Mesendoderm (in vitro differentiated cells): ENCODE measurements around the gene OSBPL5.

Experiments used
- DNase-seq: peaks from one replicate; pipeline ENCODE4 v3.0.0; 2013
- H2AK5ac ChIP-seq: 2 replicates; pipeline ENCODE4 v1.6.1; 2013; ENCODE audit warnings: low read length, inconsistent platforms
- H2BK120ac ChIP-seq: 2 replicates; pipeline ENCODE4 v1.6.1; 2013; ENCODE audit warnings: low read depth, mild to moderate bottlenecking, low read length, moderate library complexity, mixed read lengths
- H2BK15ac ChIP-seq: replicated peaks from 2 replicates; pipeline ENCODE4 v1.6.1; 2013; ENCODE audit warnings: low read depth, mild to moderate bottlenecking, moderate library complexity
- H2BK5ac ChIP-seq: 2 replicates; pipeline ENCODE4 v1.6.1; 2013; ENCODE audit warnings: low read length, inconsistent platforms
- H3K18ac ChIP-seq: 2 replicates; pipeline ENCODE4 v1.6.1; 2013; ENCODE audit warnings: mild to moderate bottlenecking, low read length, mixed read lengths
- H3K23ac ChIP-seq: one replicate; pipeline ENCODE4 v1.6.1; 2013; ENCODE audit warnings: low read length
- H3K27ac ChIP-seq: 2 replicates; pipeline ENCODE4 v1.5.1; 2013; ENCODE audit warnings: low read depth, mild to moderate bottlenecking, inconsistent platforms, low read length, moderate library complexity
- H3K27me3 ChIP-seq: 2 replicates; pipeline ENCODE4 v1.6.1; 2013; ENCODE audit warnings: low read length, control low read depth, mild to moderate bottlenecking, inconsistent platforms; ENCODE audit not compliant: insufficient read depth, poor library complexity
- H3K36me3 ChIP-seq: 2 replicates; pipeline ENCODE4 v1.6.1; 2013; ENCODE audit warnings: low read length, inconsistent platforms; ENCODE audit not compliant: control insufficient read depth, insufficient read depth
- H3K4ac ChIP-seq: one replicate; pipeline ENCODE4 v1.6.1; 2013; ENCODE audit warnings: low read depth, mild to moderate bottlenecking, low read length, moderate library complexity
- H3K4me1 ChIP-seq: 2 replicates; pipeline ENCODE4 v1.6.1; 2013; ENCODE audit warnings: low read depth, low read length, inconsistent platforms; ENCODE audit not compliant: control insufficient read depth
- H3K4me2 ChIP-seq: 2 replicates; pipeline ENCODE4 v1.6.1; 2013; ENCODE audit warnings: low read length
- H3K4me3 ChIP-seq: 2 replicates; pipeline ENCODE4 v1.5.1; 2013; ENCODE audit warnings: mild to moderate bottlenecking, low read length
- H3K56ac ChIP-seq: one replicate; pipeline ENCODE4 v1.6.1; 2013; ENCODE audit warnings: low read length
- H3K79me1 ChIP-seq: 2 replicates; pipeline ENCODE4 v1.6.1; 2013; ENCODE audit warnings: low read length, inconsistent platforms
- H3K79me2 ChIP-seq: 2 replicates; pipeline ENCODE4 v1.6.1; 2013; ENCODE audit warnings: mild to moderate bottlenecking, low read length; ENCODE audit not compliant: control insufficient read depth, insufficient read depth
- H3K9ac ChIP-seq: 2 replicates; pipeline ENCODE4 v1.6.1; 2013; ENCODE audit warnings: low read length, inconsistent platforms
- H4K5ac ChIP-seq: one replicate; pipeline ENCODE4 v1.6.1; 2013; ENCODE audit warnings: low read length
- H4K8ac ChIP-seq: one replicate; pipeline ENCODE4 v1.6.1; 2013; ENCODE audit warnings: low read depth, mild to moderate bottlenecking, control low read depth, low read length, moderate library complexity
- WGBS: extraction: QIAGEN DNeasy Blood & Tissue Kit; methylation state at CpG from one replicate; pipeline ENCODE4 v1.1.7; 2013; ENCODE audit warnings: low lambda C conversion rate, missing lambda C conversion rate; ENCODE audit not compliant: insufficient coverage; ENCODE audit errors: extremely low coverage; 5-methylcytosine and 5-hydroxymethylcytosine counted together

The OSBPL5 gene

DNA sequence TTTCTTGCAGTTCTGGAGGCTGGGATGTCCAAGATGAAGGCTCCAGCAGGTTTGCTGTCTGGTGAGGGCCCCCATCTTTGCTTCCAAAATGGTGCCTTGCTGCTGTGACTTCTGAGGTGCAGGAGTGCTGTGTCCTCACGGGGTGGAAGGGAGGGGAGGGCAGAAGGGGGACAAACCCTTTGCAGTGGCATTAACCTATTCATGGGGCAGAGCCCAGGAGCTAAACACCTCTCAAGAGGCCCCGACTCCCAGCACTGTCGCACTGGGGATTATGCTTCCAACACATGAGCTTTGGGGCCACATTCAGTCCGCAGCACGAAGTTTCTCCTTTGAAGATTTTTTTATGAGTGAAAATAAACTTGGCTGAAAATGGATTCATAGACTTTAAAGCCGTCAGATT lies 25.5 kb upstream of the OSBPL5 start:
- H3K4ac ChIP-seq, result no peak overlapping the region
- H3K36me3 ChIP-seq, result no peaks in the 10 kb centered on the region
- no peak overlapping the region for H3K4me3 ChIP-seq
- H3K79me2 ChIP-seq, result no peaks in the 10 kb centered on the region
- H3K18ac ChIP-seq, result no peak overlapping the region
- H3K4me2 ChIP-seq, result no peak overlapping the region
- H2AK5ac ChIP-seq, result no peak overlapping the region
- no peak overlapping the region for H2BK15ac ChIP-seq
- H3K4me1 ChIP-seq, result peaks cover 3% of the 10 kb centered on the region
- no peak overlapping the region for H2BK120ac ChIP-seq
- H2BK5ac ChIP-seq, result no peak overlapping the region
- H3K9ac ChIP-seq, result no peak overlapping the region
- WGBS, result no CpG with 5 or more reads among the region's 6 CpGs
- no peak overlapping the region for H4K8ac ChIP-seq
- H3K79me1 ChIP-seq, result no peaks in the 10 kb centered on the region
- no peak overlapping the region for H3K27ac ChIP-seq
- DNase-seq, result no peak
- no peak overlapping the region for H3K23ac ChIP-seq
- H4K5ac ChIP-seq, result no peak overlapping the region
- H3K27me3 ChIP-seq, result no peaks in the 10 kb centered on the region
- no peak overlapping the region for H3K56ac ChIP-seq

- Histone ChIP-seq H3K18ac (no peak overlapping the region), H2BK5ac (no peak overlapping the region), H2BK15ac (no peak overlapping the region), H3K4me3 (no peak overlapping the region), H3K9ac (no peak overlapping the region), H3K4ac (no peak overlapping the region), H2BK120ac (no peak overlapping the region), H3K23ac (no peak overlapping the region), H3K79me2 (no peaks in the 10 kb centered on the region), H3K27me3 (no peaks in the 10 kb centered on the region), H3K36me3 (no peaks in the 10 kb centered on the region), H3K79me1 (no peaks in the 10 kb centered on the region), H3K4me1 (peaks cover 3% of the 10 kb centered on the region), H3K56ac (peak overlapping the region; percentile 29), H3K27ac (no peak overlapping the region), H3K4me2 (no peak overlapping the region), H4K8ac (no peak overlapping the region), H2AK5ac (no peak overlapping the region), H4K5ac (no peak overlapping the region)
- no CpG with 5 or more reads among the region's 11 CpGs for WGBS
- DNase-seq, result no peak
Observed at GRCh38 chr11:3189886-3190583, 24.9 kb upstream of the OSBPL5 start.

DNA sequence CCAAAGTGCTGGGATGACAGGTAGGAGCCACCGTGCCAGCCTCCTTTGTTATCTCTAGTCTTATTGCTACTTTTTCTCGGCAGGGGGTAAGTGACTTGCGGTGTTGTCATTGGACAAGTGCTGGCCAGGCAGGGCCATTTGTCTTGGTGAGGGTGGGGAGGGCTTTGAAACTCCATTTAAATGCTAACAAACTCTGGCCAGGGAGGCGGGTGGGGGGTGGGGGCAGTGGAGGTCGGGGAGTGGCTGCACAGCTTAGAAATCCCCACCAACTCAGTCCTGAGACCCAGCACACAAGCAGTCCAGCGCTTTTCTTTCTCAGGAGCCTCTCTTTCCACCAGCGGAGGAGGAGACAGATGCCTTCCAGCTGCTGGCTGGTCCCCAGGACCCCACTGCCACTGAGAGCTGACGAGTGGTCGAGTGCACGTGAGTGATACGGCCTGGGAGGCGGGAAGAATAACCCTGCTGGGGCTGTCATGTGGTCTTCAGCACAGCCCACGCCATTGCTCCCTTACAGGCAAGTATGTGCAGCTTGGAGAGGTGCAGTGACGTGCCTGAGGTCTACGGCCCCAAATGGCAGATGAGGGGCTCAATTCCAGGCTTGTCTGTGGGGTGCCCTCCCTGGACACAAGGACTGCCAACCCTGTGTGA lies 24.2 kb upstream of the OSBPL5 start:
- Histone ChIP-seq H3K9ac (no peak overlapping the region), H3K79me2 (no peaks in the 10 kb centered on the region), H3K4me1 (peaks cover 3% of the 10 kb centered on the region), H2AK5ac (no peak overlapping the region), H3K27me3 (no peaks in the 10 kb centered on the region), H2BK120ac (no peak overlapping the region), H3K27ac (no peak overlapping the region), H4K5ac (no peak overlapping the region), H2BK15ac (no peak overlapping the region), H3K4me2 (no peak overlapping the region), H4K8ac (no peak overlapping the region), H3K23ac (no peak overlapping the region), H3K18ac (no peak overlapping the region), H3K56ac (peak overlapping the region; percentile 29), H3K4ac (no peak overlapping the region), H3K36me3 (no peaks in the 10 kb centered on the region), H2BK5ac (no peak overlapping the region), H3K4me3 (no peak overlapping the region), H3K79me1 (no peaks in the 10 kb centered on the region)
- no CpG with 5 or more reads among the region's 15 CpGs for WGBS
- peak; percentile 81 for DNase-seq

GRCh38 chr11:3188496-3189195 lies 23.5 kb upstream of the OSBPL5 start:
- no peak overlapping the region for H3K4me3 ChIP-seq
- no peak overlapping the region for H2BK5ac ChIP-seq
- no peak overlapping the region for H2AK5ac ChIP-seq
- no peak overlapping the region for H3K27ac ChIP-seq
- no peaks in the 10 kb centered on the region for H3K79me1 ChIP-seq
- H3K9ac ChIP-seq, result no peak overlapping the region
- no peak overlapping the region for H3K4ac ChIP-seq
- no peak overlapping the region for H3K56ac ChIP-seq
- no peak overlapping the region for H4K5ac ChIP-seq
- H3K23ac ChIP-seq, result no peak overlapping the region
- H3K18ac ChIP-seq, result no peak overlapping the region
- no peaks in the 10 kb centered on the region for H3K36me3 ChIP-seq
- H3K4me2 ChIP-seq, result no peak overlapping the region
- H2BK120ac ChIP-seq, result no peak overlapping the region
- H3K79me2 ChIP-seq, result no peaks in the 10 kb centered on the region
- no peak overlapping the region for H4K8ac ChIP-seq
- H2BK15ac ChIP-seq, result no peak overlapping the region
- H3K27me3 ChIP-seq, result no peaks in the 10 kb centered on the region
- DNase-seq, result no peak
- WGBS, result no CpG with 5 or more reads among the region's 17 CpGs
- peaks cover 3% of the 10 kb centered on the region for H3K4me1 ChIP-seq

DNA sequence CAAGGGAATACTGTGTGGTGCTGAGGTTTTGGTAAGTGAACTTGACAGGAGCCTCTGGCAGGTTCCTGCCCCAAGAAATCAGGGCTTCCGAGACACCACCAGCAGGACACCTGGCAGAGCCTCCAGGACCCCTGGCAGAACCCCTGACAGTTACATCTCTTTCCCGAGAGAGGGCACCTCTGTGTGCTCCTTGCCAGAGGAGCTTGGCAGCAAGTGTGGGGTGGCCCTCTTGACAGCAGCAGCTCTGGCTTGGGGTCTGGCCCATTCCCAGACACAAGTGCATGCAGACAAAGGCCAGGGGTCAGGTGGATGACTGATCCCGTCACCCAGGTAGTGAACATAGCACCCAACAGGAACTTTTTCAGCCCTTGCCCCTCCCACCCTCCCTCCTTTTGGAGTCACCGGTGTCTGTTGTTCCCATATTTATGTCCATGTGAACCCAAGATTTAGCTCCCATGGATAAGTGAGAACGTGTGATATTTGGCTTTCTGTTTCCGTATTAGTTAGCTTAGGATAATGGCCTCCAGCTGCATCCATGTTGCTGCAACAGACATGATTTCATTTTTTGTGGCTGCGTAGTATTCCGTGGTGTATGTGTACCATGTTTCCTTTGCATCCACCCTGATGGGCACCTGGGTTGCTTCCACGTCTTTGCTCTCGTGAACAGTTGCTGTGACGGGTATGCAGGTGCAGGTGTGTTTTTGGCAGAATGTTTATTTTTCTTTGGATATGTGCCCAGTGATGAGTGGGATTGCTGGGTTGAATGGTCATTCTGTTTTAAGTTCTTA lies 21.2 kb upstream of the OSBPL5 start:
- Histone ChIP-seq H4K8ac (no peak overlapping the region), H3K4me1 (peaks cover 3% of the 10 kb centered on the region), H3K56ac (no peak overlapping the region), H4K5ac (no peak overlapping the region), H2BK5ac (no peak overlapping the region), H3K27ac (no peak overlapping the region), H2AK5ac (no peak overlapping the region), H3K4me2 (no peak overlapping the region), H3K27me3 (no peaks in the 10 kb centered on the region), H3K9ac (no peak overlapping the region), H3K79me1 (no peaks in the 10 kb centered on the region), H2BK15ac (no peak overlapping the region), H3K23ac (no peak overlapping the region), H3K79me2 (no peaks in the 10 kb centered on the region), H3K36me3 (no peaks in the 10 kb centered on the region), H3K4me3 (no peak overlapping the region), H3K18ac (no peak overlapping the region), H3K4ac (no peak overlapping the region), H2BK120ac (no peak overlapping the region)
- no peak for DNase-seq
- WGBS, result no CpG with 5 or more reads among the region's 11 CpGs
